Measurements from ENCODE around the gene GTF2A1.
A peak's percentile ranks its signal among the peaks of the same experiment; 100 is the strongest.
"Not testable (repeated sequence)": the region's sequence is repeated elsewhere in the genome, so short reads cannot be mapped to it uniquely, and the experiment has no call there.

The GTF2A1 gene

GRCh38 chr14:81220830-81221578, at the start of gene GTF2A1:
TSS of gene GTF2A1 (minus strand) at chr14:81220959. CDS start at chr14:81220518, 441 bp downstream.
- peak; percentile 95 for DNase-seq

DNA sequence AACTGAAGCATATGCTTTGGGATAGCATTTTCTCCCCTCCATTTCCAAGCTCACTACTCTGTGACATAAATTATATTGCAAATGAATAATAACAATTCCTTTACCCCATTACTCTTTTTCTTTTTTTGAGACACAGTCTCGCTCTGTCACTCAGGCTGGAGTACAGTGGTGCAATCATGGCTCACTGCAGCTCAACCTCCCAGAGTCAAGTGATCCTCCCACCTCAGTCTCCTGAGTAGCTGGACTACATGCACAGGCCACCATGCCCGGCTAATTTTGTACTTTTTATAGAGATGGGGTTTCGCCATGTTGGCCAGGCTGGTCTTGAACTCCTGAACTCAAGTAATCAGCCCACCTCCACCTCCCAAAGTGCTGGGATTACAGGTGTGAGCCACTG, 49.2 kb upstream of the GTF2A1 start:
- no peak for DNase-seq

GRCh38 chr14:81269100-81269978, 48.6 kb upstream of the GTF2A1 start:
- peak; percentile 50 for DNase-seq

DNA sequence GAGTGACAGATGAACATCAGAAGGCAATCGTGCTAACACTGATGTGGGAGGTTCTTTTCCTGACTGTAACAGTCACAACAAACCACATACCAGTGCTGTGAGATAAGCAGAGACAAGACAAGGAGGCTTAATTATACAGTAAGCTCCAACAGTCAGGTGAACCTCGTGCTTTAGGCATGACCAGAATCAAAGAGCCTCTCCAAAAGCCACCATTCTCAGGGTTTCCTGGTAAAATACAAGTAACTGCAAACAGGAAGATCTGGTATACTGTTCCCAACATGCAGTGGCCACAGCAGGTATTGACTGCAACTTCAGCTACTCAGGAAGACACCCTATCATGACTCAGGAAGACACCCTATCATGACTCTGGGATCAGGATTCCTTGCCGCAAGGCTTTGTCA, 47.3 kb upstream of the GTF2A1 start:
- no peak for DNase-seq

- DNase-seq = no peak
These were observed 44.9 kb upstream of the GTF2A1 start for GRCh38 chr14:81265636-81266169.

GRCh38 chr14:81264671-81265070, 43.9 kb upstream of the GTF2A1 start:
- DNase-seq = no peak

DNA sequence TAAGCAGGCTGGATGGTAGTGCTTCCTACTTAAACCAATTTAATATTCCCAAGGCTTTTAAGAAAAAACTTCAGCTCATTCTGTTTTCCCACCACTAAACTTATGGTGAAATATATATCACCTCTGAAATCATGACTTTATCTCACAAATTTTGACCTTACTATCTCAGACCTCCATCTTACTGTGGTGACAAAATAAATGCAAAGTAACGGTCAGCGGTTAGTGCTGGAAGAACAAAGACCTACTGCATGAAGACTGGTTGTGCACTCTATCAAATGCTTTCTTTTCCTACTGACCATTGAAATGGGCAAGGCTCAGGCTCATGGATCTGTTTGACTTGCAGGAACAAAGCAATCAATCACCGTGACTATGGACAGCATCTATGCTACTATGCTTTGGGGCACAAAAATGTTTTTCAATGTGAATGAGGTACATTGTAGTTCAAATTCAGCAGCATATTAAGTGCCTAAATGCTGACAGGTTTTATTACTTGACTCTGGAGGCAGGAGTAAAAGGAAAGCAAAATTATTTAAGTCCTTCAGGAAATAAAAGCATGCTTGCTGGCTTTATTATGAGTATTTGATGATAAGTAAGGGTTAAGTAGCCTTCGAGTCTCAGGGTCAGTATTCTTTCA, 43.1 kb upstream of the GTF2A1 start:
- DNase-seq = no peak

DNA sequence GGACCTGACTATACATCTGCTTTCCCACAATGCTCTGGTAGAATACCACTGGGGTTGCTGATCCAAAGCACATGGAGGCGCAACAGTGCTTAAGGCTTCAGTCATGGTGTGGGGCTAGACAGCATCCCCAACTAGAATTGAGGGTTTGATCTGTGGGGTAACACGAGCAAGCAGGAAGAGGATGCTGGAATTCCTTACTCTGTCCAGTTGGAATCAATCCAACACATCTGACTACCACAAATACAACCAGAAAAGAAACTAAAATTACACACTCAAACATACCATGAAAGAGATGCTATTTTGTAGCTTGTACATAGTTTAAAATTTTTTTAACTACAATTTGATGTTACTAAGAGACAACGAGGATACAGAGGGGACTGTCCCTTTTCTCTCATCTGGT, 40.4 kb upstream of the GTF2A1 start:
- DNase-seq = no peak

DNA sequence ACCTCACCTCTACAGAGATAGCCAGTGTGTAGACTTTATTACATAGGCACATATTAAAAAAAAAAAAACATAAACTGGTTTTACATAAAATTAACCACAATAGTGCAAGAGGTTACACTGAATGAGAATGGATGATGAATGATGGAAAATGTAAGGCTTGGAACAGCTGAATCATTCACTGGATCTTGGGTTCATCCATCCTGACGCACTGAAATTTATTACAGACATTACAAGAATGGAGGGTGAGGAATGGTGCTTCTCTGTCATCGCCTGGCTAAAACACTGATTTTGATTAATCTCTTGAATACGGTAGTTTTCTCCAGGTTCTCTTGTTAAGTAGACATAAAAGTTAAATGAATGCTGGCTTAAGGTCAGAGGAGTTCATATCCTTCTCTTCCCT, 40.0 kb upstream of the GTF2A1 start:
- DNase-seq = no peak

DNA sequence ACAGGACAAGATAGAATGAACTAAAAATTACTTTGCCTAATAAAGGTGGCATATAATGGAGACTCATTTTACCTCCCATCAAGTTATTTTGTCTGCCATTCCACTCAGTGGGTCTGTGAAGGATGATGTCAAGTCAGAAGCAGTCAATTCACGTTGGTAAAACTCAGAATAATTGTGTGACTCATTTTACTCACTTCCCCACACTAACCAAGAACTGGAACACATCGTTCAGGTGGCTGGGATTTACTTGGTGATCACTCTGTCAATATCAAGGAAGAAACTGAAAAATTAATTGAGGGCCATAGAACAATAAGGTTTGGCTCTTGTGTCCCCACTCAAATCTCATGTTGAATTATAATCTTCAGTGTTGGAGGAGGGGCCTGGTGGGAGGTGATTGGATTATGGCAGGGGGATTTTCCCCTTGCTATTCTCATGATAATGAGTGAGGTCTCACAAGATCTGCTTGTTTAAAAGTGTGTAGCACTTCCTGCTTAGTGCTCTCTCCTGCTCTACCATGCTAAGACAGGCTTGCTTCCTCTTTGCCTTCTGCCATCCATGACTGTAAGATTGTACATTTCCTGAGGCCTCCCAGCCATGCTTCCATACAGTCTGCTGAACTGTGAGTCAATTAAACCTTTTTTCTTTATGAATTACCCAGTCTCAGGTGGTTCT, 35.7 kb upstream of the GTF2A1 start:
- DNase-seq = no peak

DNA sequence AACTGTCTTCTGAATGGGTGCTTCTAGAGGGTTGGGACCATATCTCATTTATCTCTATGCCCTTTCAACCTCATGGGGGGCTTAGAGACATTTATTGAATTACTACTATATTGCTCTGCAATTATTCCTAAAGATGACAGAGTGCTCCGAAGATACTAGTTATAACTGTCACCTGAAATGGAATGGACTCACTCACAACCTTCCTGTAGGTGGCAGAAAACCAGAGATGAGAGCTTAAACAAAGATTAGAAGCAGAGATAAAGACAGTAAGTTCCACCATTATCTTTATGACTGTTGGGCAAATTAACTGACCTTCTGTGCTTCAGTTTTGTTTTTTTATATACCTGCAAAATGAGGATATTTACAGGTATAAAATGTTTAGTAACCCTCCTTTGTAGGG, 31.5 kb upstream of the GTF2A1 start:
- no peak for DNase-seq

DNA sequence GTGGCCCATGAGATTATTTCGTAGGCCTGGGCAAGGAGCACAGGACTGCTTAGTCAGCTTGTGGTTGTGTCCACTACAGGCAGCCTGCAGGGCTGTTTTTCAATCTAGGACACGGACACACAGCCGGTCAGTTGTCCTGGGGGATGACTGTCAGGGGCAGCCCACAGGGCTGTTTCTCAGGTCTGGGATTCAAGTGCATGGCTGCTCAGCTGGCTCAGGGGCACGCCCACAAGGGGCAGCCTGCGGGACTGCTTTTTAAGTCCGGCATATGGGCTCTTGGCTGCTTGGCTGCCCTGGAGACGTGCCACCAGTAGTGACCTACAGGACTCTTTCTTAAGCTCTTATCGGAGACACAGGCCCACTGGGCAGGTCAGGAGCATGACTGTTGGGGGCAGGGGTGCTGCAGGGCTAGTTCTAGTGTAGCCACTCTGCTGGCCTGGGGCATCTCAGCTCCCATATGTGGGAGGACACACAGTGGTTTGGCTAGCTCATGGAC, 26.6 kb upstream of the GTF2A1 start:
- DNase-seq = no peak

DNA sequence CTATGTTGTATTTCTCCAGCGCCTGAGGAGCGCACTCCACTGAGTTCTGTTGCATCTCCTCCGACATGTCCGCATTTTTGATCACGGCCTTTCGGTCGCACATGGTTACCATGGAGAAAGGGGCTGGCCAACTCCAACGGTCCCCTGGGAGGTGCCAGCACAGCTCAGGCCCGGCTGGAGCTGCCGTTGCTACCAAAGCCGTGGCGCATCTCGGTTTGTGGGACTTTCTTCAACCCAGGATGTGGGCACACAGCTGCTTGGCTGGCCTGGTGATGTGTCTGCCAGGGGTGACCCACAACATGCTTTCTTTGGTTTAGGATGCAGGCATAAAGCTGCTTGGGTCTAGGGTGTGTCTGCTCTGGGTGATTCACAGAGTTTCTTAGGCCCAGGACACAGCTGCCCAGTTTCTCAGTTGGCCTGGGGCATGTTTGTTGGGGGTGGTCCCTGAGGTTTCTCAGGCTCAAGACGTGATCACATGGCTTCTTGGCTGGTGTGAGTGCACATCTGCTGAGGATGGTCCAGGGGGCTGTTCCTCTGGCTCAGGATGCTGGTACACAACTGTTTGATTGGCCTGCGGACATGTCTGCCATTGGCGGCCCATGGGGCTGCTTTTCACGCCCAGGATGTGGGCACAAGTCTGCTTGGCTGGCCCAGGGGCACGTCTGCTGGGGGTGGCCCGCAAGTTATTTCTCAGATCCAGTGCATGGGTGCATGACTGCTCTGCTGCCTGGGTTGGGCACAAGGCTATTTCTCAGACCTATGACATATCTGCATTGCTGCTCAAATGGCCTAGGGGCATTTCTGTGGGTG, 25.9 kb upstream of the GTF2A1 start:
- no peak for DNase-seq

DNA sequence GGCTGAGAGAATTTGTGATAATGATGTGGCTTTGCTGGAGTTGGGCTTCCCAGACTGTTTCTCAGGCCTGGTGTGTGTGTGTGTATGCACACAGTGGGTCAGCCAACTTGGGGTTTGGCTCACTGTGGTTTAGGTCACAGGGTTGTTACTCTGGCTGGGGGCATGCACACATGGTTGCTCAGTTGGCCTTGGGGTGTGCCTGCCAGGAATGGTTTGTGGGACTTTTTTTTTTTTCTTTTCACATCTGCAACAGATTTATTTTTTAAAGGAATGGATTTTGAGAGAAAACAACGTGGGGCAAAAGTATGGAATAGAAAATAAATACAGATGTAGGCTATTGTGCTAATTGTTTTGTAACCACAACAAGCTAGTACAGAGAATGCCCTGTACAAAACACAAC, 25.0 kb upstream of the GTF2A1 start:
- DNase-seq = no peak

- DNase-seq = not testable (repeated sequence)
These were observed 23.7 kb upstream of the GTF2A1 start for GRCh38 chr14:81244431-81244830.

DNA sequence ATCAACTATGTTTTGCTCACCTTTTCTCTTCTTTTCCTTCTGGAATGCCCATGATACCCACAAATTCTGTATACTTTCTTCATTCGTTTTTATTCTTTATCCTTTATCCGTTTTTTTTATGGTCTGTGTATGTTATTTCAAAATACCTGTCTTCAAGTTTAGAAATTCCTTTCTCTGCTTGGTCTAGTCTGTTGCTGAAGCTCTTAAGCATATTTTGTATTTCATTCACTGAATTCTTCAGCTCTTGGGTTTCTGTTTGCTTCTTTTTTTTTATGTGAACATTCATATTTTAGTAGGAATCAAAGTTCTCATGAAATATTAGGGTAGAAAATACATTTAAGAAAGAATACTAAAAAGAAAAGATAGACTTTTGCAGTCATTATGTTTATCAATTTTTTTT, 22.7 kb upstream of the GTF2A1 start:
- DNase-seq = no peak

DNA sequence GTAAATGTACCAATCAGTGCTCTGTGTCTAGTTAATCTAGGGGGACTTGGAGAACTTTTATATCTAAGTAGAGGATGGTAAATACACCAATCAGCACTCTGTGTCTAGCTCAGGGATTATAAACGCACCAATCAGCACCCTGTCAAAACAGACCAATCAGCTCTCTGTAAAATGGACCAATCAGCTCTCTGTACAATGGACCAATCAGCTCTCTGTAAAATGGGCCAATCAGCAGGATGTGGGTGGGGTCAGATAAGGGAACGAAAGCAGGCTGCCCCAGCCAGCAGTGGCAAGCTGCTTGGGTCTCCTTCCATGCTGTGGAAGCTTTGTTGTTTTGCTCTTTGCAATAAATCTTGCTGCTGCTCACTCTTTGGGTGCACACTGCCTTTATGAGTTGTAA, 16.1 kb upstream of the GTF2A1 start:
- not testable (repeated sequence) for DNase-seq

DNA sequence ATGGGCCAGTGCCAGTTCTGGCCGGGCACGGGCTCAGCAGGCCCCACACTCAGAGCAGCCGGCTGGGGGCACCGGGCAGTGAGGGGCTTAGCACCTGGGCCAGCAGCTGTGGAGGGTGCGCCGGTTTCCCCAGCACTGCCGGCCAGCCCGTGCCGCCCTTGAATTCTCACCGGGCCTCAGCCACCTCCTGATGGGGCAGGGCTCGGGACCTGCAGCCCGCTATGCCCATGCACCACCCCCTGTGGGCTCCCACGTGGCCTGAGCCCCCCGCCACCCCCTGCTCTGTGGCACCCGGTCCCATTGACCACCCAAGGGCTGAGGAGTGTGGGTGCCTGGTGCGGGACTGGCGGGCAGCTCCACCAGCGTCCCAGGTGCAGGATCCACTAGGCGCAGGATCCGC, 15.4 kb upstream of the GTF2A1 start:
- no peak for DNase-seq

DNA sequence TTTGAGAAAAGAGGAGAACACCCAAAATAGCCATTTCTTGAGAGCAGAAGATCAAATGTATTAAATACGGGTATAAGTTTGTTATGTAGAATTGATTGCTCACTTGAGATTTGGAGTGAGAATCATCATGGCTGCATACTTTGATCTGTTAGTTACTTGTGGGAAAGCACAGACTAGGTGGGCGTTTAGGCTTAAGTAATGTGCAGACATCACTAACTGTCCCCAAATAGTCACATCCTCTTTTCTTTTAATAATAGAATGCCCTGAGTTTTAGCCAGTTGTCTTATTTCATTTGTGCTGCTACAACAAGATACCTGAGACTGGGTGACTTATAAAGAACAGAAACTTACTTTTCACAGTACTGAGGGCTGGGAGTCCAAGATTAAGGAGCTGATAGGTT, 14.3 kb upstream of the GTF2A1 start:
- no peak for DNase-seq

DNA sequence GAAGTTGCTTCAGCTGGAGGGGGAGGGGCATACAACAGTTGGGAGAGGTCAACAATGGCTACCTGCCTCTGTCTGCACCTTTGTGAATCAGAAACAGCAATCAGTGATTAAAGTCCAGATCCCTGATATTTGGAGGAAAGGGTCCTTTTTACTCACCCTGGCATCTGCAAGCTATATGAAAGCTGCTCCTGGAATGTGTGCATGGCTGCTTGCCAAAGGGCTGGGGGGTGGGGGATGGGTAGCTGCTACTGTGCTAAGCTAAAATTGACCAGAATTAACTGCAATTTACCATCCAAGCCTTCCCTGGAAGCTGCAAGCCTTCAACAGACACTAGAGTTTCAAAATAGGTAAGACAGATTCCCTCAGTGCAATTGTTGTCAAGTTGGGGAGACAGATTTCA, 13.5 kb upstream of the GTF2A1 start:
- no peak for DNase-seq

DNA sequence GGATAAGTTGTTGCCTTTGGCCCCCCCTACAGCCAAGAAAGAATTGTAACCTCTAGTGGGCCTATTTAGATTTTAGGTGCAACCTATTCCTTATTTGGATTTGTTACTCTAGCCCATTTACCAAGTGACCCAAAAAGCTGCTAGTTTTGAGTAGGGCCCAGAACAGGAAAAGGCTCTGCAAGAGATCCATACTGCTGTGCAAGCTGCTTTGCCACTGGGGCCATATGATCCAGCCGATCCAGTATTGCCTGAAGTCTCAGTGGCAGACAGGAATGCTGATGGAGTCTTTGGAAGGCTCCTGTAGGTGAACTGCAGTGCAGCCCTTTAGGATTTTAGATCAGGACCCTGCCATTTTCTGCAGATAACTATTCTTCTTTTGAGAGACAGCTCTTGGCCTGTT, 12.9 kb upstream of the GTF2A1 start:
- no peak for DNase-seq

DNA sequence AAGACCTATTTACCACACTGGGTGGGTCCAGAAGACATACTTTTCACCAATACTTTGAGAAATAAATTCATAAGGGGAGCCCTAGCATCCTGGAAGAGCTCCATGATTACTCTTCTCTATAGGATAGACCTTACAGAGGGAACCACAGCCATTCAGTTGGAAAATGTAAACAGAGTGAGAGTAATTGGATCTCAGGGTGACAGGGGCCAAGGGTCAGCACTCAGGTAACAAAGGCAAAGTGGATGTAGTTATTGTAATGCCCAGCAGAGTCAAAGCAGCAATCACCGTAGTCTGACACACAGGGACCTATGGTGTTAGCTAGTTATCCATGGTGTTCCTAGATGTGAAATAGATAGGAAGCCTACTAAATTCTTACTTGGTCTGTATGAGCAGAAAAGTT, 10.8 kb upstream of the GTF2A1 start:
- no peak for DNase-seq
